Measurements from ENCODE around the gene TMEM178B.

Gene TMEM178B

GRCh38 chr7:141242568-141242967 lies 168.7 kb downstream of the TMEM178B start:
- no peak overlapping the region for H3K4me3 ChIP-seq
- H3K4me1 ChIP-seq, result no peaks in the 10 kb centered on the region
- in situ Hi-C loops (cut with MboI; ENCODE audit: low sequenced_read_pairs), result no loop called here
- no peak for DNase-seq (ENCODE audit: low spot score in 2 of 2)
- no peaks in the 10 kb centered on the region for H3K36me3 ChIP-seq (replicated peaks)
- H3K27me3 ChIP-seq (ENCODE audit: low read depth), result no peaks in the 10 kb centered on the region
- H3K9me3 ChIP-seq, result no peaks in the 10 kb centered on the region

- Histone ChIP-seq H3K9me3 (no peaks in the 10 kb centered on the region), H3K4me1 (no peaks in the 10 kb centered on the region), H3K36me3 (replicated peaks) (no peaks in the 10 kb centered on the region), H3K27me3 (ENCODE audit: low read depth) (no peaks in the 10 kb centered on the region), H3K4me3 (no peak overlapping the region)
- in situ Hi-C loops (cut with MboI; ENCODE audit: low sequenced_read_pairs), result no loop called here
- DNase-seq (ENCODE audit: low spot score in 2 of 2), result no peak
Observed at GRCh38 chr7:141243368-141243767, 169.5 kb downstream of the TMEM178B start.

GRCh38 chr7:141244435-141244834 lies 170.6 kb downstream of the TMEM178B start:
- Histone ChIP-seq H3K4me3 (no peak overlapping the region), H3K9me3 (no peaks in the 10 kb centered on the region), H3K36me3 (replicated peaks) (no peaks in the 10 kb centered on the region), H3K4me1 (no peaks in the 10 kb centered on the region), H3K27me3 (ENCODE audit: low read depth) (no peaks in the 10 kb centered on the region)
- in situ Hi-C loops (cut with MboI; ENCODE audit: low sequenced_read_pairs), result no loop called here
- DNase-seq (ENCODE audit: low spot score in 2 of 2), result no peak

- no peaks in the 10 kb centered on the region for H3K27me3 ChIP-seq (ENCODE audit: low read depth)
- no peaks in the 10 kb centered on the region for H3K4me1 ChIP-seq
- in situ Hi-C loops (cut with MboI; ENCODE audit: low sequenced_read_pairs), result no loop called here
- H3K9me3 ChIP-seq, result no peaks in the 10 kb centered on the region
- DNase-seq (ENCODE audit: low spot score in 2 of 2), result no peak
- H3K36me3 ChIP-seq (replicated peaks), result no peaks in the 10 kb centered on the region
- H3K4me3 ChIP-seq, result no peak overlapping the region
Observed at GRCh38 chr7:141246426-141246825, 172.6 kb downstream of the TMEM178B start.

GRCh38 chr7:141251180-141251579 lies 177.3 kb downstream of the TMEM178B start:
- Histone ChIP-seq H3K4me1 (no peaks in the 10 kb centered on the region), H3K36me3 (replicated peaks) (no peaks in the 10 kb centered on the region), H3K4me3 (no peak overlapping the region), H3K9me3 (no peaks in the 10 kb centered on the region), H3K27me3 (ENCODE audit: low read depth) (no peaks in the 10 kb centered on the region)
- in situ Hi-C loops (cut with MboI; ENCODE audit: low sequenced_read_pairs), result no loop called here
- DNase-seq (ENCODE audit: low spot score in 2 of 2), result no peak

GRCh38 chr7:141251957-141252356 lies 178.1 kb downstream of the TMEM178B start:
- in situ Hi-C loops (cut with MboI; ENCODE audit: low sequenced_read_pairs), result no loop called here

DNA sequence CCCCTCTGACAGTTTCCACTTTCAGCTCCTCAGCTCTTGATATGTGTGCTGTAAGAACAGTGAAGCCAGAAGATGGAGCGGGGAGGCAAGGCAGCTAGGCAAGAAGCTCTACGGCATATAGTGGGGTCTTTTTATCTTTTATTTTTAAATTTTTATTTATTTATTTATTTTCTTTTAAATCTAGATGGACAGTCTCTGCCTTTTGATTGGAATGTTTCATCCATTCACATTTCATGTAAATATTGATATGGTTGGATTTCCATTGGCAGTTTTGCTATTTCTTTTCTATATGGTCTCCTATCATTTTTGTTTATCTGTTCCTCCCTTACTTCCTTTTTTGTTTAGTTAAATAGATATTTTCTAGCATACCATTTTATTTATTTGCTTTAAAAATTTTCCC lies 183.7 kb downstream of the TMEM178B start:
- Histone ChIP-seq H3K4me3 (no peak overlapping the region), H3K4me1 (no peaks in the 10 kb centered on the region), H3K27me3 (ENCODE audit: low read depth) (no peaks in the 10 kb centered on the region), H3K9me3 (no peaks in the 10 kb centered on the region), H3K36me3 (replicated peaks) (no peaks in the 10 kb centered on the region)
- no peak for DNase-seq (ENCODE audit: low spot score in 2 of 2)
- in situ Hi-C loops (cut with MboI; ENCODE audit: low sequenced_read_pairs), result no loop called here

More at GRCh38 chr7:141251957-141252356, 178.1 kb downstream of the TMEM178B start:
- H3K27me3 ChIP-seq (ENCODE audit: low read depth), result no peaks in the 10 kb centered on the region
- no peaks in the 10 kb centered on the region for H3K4me1 ChIP-seq
- H3K4me3 ChIP-seq, result no peak overlapping the region
- no peaks in the 10 kb centered on the region for H3K36me3 ChIP-seq (replicated peaks)
- DNase-seq (ENCODE audit: low spot score in 2 of 2), result no peak
- H3K9me3 ChIP-seq, result no peaks in the 10 kb centered on the region

GRCh38 chr7:141258559-141258958 lies 184.7 kb downstream of the TMEM178B start:
- no peaks in the 10 kb centered on the region for H3K27me3 ChIP-seq (ENCODE audit: low read depth)
- DNase-seq (ENCODE audit: low spot score in 2 of 2), result no peak
- H3K4me3 ChIP-seq, result no peak overlapping the region
- H3K9me3 ChIP-seq, result no peaks in the 10 kb centered on the region
- in situ Hi-C loops (cut with MboI; ENCODE audit: low sequenced_read_pairs), result no loop called here
- H3K4me1 ChIP-seq, result no peaks in the 10 kb centered on the region
- no peaks in the 10 kb centered on the region for H3K36me3 ChIP-seq (replicated peaks)

- Histone ChIP-seq H3K4me1 (no peaks in the 10 kb centered on the region), H3K36me3 (replicated peaks) (no peaks in the 10 kb centered on the region), H3K27me3 (ENCODE audit: low read depth) (no peaks in the 10 kb centered on the region), H3K4me3 (no peak overlapping the region), H3K9me3 (no peaks in the 10 kb centered on the region)
- peak in 1 of 2 experiments; percentile 12 for DNase-seq (ENCODE audit: low spot score in 2 of 2)
- in situ Hi-C loops (cut with MboI; ENCODE audit: low sequenced_read_pairs), result no loop called here
Observed at GRCh38 chr7:141262101-141263090, 188.5 kb downstream of the TMEM178B start.

- Histone ChIP-seq H3K4me3 (no peak overlapping the region), H3K4me1 (no peaks in the 10 kb centered on the region), H3K27me3 (ENCODE audit: low read depth) (no peaks in the 10 kb centered on the region), H3K36me3 (replicated peaks) (no peaks in the 10 kb centered on the region), H3K9me3 (no peaks in the 10 kb centered on the region)
- in situ Hi-C loops (cut with MboI; ENCODE audit: low sequenced_read_pairs), result no loop called here
- no peak for DNase-seq (ENCODE audit: low spot score in 2 of 2)
Observed at GRCh38 chr7:141263508-141263907, 189.6 kb downstream of the TMEM178B start.

DNA sequence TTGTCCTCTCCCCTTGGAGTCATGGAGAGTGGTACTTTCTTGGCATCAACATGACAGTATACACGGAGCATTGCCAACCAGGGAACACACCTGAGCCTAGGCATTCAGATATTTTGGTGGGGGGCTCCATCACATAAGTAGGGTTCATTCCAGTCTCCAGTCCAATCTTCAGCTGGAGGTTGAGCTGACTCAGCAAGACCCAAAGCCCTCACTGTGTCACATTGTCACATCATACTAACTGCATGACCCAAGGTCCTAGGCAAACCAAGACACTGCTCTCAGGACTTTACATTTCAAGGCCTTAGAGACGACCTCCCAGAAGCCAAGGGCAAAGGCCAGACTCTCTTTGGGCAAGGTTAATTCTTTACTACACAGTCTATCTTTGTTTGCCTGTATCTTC lies 190.1 kb downstream of the TMEM178B start:
- Histone ChIP-seq H3K27me3 (ENCODE audit: low read depth) (no peaks in the 10 kb centered on the region), H3K4me1 (no peaks in the 10 kb centered on the region), H3K36me3 (replicated peaks) (no peaks in the 10 kb centered on the region), H3K4me3 (no peak overlapping the region), H3K9me3 (no peaks in the 10 kb centered on the region)
- no peak for DNase-seq (ENCODE audit: low spot score in 2 of 2)
- in situ Hi-C loops (cut with MboI; ENCODE audit: low sequenced_read_pairs), result no loop called here

DNA sequence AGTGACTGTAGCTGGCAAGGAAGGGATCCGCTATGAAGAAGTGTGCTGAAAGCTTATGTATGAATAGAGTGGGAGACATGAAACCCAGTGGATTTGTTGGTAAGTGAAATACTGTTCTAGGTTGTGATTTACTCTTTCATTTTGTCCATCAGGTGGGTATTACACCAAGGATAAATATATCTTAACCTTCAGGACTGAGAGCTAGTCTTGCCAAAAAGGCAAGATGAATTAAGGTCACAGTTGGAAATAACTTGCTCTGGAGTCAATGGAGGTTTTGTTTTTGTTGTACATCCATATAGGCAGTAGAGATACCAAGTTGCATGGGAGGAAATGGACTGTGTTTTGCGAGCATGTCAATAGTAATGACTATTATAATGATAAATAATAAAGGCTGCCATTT lies 190.6 kb downstream of the TMEM178B start:
- no peaks in the 10 kb centered on the region for H3K9me3 ChIP-seq
- in situ Hi-C loops (cut with MboI; ENCODE audit: low sequenced_read_pairs), result no loop called here
- no peaks in the 10 kb centered on the region for H3K27me3 ChIP-seq (ENCODE audit: low read depth)
- no peaks in the 10 kb centered on the region for H3K4me1 ChIP-seq
- H3K4me3 ChIP-seq, result no peak overlapping the region
- no peak for DNase-seq (ENCODE audit: low spot score in 2 of 2)
- no peaks in the 10 kb centered on the region for H3K36me3 ChIP-seq (replicated peaks)

DNA sequence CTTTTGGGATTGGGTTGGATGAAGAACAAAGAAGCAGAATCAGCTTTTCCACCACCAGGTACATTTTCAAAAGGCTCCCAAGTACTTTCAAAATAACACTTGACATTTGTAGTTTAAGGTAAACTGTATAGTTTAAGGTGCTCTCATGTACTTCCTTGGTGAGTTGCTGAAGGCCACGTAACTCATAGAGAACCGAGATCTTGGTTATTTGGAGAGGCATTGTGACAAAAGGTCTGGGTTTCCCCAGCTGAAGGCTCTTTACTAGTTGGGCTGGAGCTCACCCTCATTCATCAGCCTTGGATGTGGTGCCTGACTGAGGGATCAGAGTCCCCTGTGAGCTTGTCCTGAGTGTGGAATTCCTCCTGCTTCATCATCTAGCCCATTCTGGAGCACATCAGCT lies 191.8 kb downstream of the TMEM178B start:
- no peaks in the 10 kb centered on the region for H3K27me3 ChIP-seq (ENCODE audit: low read depth)
- H3K36me3 ChIP-seq (replicated peaks), result no peaks in the 10 kb centered on the region
- in situ Hi-C loops (cut with MboI; ENCODE audit: low sequenced_read_pairs), result no loop called here
- no peak overlapping the region for H3K4me3 ChIP-seq
- H3K9me3 ChIP-seq, result no peaks in the 10 kb centered on the region
- no peaks in the 10 kb centered on the region for H3K4me1 ChIP-seq
- no peak for DNase-seq (ENCODE audit: low spot score in 2 of 2)

GRCh38 chr7:141268614-141269013 lies 194.8 kb downstream of the TMEM178B start:
- Histone ChIP-seq H3K36me3 (replicated peaks) (no peaks in the 10 kb centered on the region), H3K4me1 (no peaks in the 10 kb centered on the region), H3K4me3 (no peak overlapping the region), H3K9me3 (no peaks in the 10 kb centered on the region), H3K27me3 (ENCODE audit: low read depth) (no peaks in the 10 kb centered on the region)
- in situ Hi-C loops (cut with MboI; ENCODE audit: low sequenced_read_pairs), result no loop called here
- no peak for DNase-seq (ENCODE audit: low spot score in 2 of 2)
